Measurements from ENCODE around the gene KCNJ2.

DNA sequence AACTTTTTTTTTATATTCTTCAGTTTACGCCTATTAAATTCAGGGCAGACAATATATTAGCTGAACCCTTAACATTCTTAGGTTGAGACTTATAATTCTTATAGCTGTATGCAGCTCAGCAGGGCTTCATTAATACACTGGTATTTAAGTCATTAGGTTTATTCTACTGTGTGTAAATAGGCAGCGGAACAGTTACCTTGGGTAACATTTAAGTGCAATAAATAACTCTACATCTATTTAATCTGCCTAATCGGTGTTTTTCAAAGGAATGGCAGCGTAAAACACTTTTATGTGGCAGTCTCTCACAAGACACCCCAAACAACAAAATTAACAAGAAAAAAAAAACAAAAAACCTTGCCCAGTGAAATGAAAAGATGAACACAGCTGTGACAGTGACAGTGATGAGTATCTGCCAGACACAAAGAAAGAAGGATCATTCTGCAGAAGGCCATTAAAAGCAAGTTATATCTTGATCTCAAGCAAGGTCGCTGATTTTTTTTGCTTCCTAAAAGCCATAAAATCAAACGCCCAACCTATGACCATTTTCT, 32.6 kb downstream of the KCNJ2 start:
- TF ChIP-seq, protein P1, sequence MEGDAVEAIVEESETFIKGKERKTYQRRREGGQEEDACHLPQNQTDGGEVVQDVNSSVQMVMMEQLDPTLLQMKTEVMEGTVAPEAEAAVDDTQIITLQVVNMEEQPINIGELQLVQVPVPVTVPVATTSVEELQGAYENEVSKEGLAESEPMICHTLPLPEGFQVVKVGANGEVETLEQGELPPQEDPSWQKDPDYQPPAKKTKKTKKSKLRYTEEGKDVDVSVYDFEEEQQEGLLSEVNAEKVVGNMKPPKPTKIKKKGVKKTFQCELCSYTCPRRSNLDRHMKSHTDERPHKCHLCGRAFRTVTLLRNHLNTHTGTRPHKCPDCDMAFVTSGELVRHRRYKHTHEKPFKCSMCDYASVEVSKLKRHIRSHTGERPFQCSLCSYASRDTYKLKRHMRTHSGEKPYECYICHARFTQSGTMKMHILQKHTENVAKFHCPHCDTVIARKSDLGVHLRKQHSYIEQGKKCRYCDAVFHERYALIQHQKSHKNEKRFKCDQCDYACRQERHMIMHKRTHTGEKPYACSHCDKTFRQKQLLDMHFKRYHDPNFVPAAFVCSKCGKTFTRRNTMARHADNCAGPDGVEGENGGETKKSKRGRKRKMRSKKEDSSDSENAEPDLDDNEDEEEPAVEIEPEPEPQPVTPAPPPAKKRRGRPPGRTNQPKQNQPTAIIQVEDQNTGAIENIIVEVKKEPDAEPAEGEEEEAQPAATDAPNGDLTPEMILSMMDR (IDR thresholded peaks at IDR 0.05; ENCODE audit: low read depth, low read length), result no peak
- TF ChIP-seq EZH2phosphoT487 (IDR thresholded peaks at IDR 0.05; ENCODE audit: low read depth), result no peak
